HepG2 (cell line): ENCODE measurements around the gene EHD4. TPM values are rescaled to one million over a fixed set of nuclear protein-coding genes. Genes with fewer than 3 reads are reported as not detected.

Experiments used
- ATAC-seq: fragments of 200-7000 bp; cut with Tn5 transposase; 3 replicates; pipeline ENCODE4 v1.9.1; 2020; ENCODE audit warnings: mild to moderate bottlenecking, moderate library complexity
- BruUV-seq: library from RNA; stranded (reverse); fragments of 400-500 nt; replicated peaks from 2 replicates; lab custom pipeline; 2021; lab: Mats Ljungman, UMichigan
- CTCF ChIA-PET: fragments of 300-600 bp; formaldehyde crosslinking; extraction: SDS; loops from one replicate; lab custom pipeline; 2021; ENCODE audit warnings: low total read pairs, inconsistent platforms, low intra/inter-chr PET ratio; lab: Yijun Ruan, JAX
- POLR2A ChIA-PET: fragments of 350-600 bp; sonication (Branson Sonifier 250); formaldehyde crosslinking; loops from one replicate; lab custom pipeline; 2020; ENCODE audit warnings: antibody characterized with exemption, inconsistent platforms; lab: Yijun Ruan, JAX
- DNase-seq: peaks from one replicate; pipeline ENCODE4 v3.0.0-alpha.2; 2015; ENCODE audit warnings: low spot score
- FAIRE-seq: peaks from 3 replicates; lab custom pipeline; 2011; peaks lifted over from hg19 to GRCh38; lab: Jason Lieb, UNC
- H2AFZ ChIP-seq: one replicate; pipeline ENCODE4 v1.6.1; 2011; ENCODE audit warnings: low read length, inconsistent platforms
- H3K27ac ChIP-seq: fragments of 300-600 bp; 3 replicates; pipeline ENCODE4 v1.8.0; 2011; ENCODE audit warnings: mixed run types, mild to moderate bottlenecking, mixed read lengths, low read length, inconsistent platforms; ENCODE audit not compliant: insufficient read depth; ENCODE audit errors: extremely low read length
- H3K27me3 ChIP-seq, 2 experiments: fragments of 200-600 bp in 1 of 2; 2 replicates in 1 of 2; 3 replicates in 1 of 2; pipeline versions ENCODE4 v1.6.0 to v1.8.0; 2011; ENCODE audit warnings: low read length in 2 of 2, mild to moderate bottlenecking in 2 of 2, moderate library complexity in 2 of 2, inconsistent platforms in 1 of 2; ENCODE audit not compliant: insufficient read depth in 2 of 2, control insufficient read depth in 1 of 2
- H3K36me3 ChIP-seq, 2 experiments: fragments of 200-600 bp in 1 of 2; replicated peaks in 1 of 2; 2 replicates in 1 of 2; 3 replicates in 1 of 2; pipeline versions ENCODE4 v1.5.1 to v1.8.0; 2011; ENCODE audit warnings: low read length in 2 of 2, inconsistent platforms in 1 of 2; ENCODE audit not compliant: insufficient read depth in 2 of 2, control insufficient read depth in 1 of 2
- H3K4me1 ChIP-seq: 2 replicates; pipeline ENCODE4 v1.5.1; 2012; ENCODE audit warnings: low read length, inconsistent platforms; ENCODE audit not compliant: insufficient read depth
- H3K4me2 ChIP-seq: 2 replicates; pipeline ENCODE4 v1.6.0; 2011; ENCODE audit warnings: low read depth, low read length, inconsistent platforms
- H3K4me3 ChIP-seq, 3 experiments: fragments of 200-600 bp in 1 of 3; sonication (generic), shearing (Covaris generic) in 1 of 3; replicated peaks in 1 of 3; 2 replicates each; pipeline ENCODE4 v1.5.1; 2011 to 2016; ENCODE audit warnings: low read length in 3 of 3, inconsistent platforms in 2 of 3, low read depth in 2 of 3, mild to moderate bottlenecking in 2 of 3, control low read depth in 1 of 3, mixed read lengths in 1 of 3; ENCODE audit not compliant: insufficient read depth in 1 of 3
- H3K79me2 ChIP-seq: one replicate; pipeline ENCODE4 v1.6.1; 2011; ENCODE audit warnings: low read length, inconsistent platforms; ENCODE audit not compliant: insufficient read depth
- H3K9ac ChIP-seq: 2 replicates; pipeline ENCODE4 v1.6.0; 2011; ENCODE audit warnings: mild to moderate bottlenecking, low read depth, low read length, inconsistent platforms; ENCODE audit not compliant: insufficient read depth
- H3K9me3 ChIP-seq: 2 replicates; pipeline ENCODE4 v1.5.1; 2012; ENCODE audit warnings: mild to moderate bottlenecking, low read length
- H4K20me1 ChIP-seq: 2 replicates; pipeline ENCODE4 v1.6.0; 2011; ENCODE audit warnings: inconsistent platforms, mild to moderate bottlenecking, low read length, moderate library complexity; ENCODE audit not compliant: insufficient read depth
- ATF4 ChIP-seq, 2 experiments: fragments of 450-650 bp in 1 of 2; sonication (generic) in 1 of 2; formaldehyde crosslinking; IDR thresholded peaks; 2 replicates each; pipeline versions ENCODE4 v1.5.0 to v1.8.0; 2020 to 2022; ENCODE audit warnings: mild to moderate bottlenecking in 1 of 2, missing genetic modification reagents in 1 of 2
- ATF6 ChIP-seq: sonication (generic); formaldehyde crosslinking; conservative IDR thresholded peaks from 2 replicates; pipeline ENCODE4 v1.4.0; 2020; ENCODE audit warnings: missing genetic modification reagents
- CBX1 ChIP-seq: IDR thresholded peaks from one replicate; pipeline ENCODE4 v1.6.1; 2016; ENCODE audit warnings: antibody characterized with exemption, low read depth
- ESRRA ChIP-seq: sonication (generic); formaldehyde crosslinking; IDR thresholded peaks from 2 replicates; pipeline ENCODE4 v1.5.1; 2020; ENCODE audit warnings: mild to moderate bottlenecking, low read depth, missing genetic modification reagents
- HIVEP1 ChIP-seq: sonication (generic); formaldehyde crosslinking; IDR thresholded peaks from 2 replicates; pipeline ENCODE4 v1.4.0; 2020; ENCODE audit warnings: mild to moderate bottlenecking, missing genetic modification reagents
- HNF1A ChIP-seq, 2 experiments: sonication (generic) in 1 of 2; formaldehyde crosslinking in 1 of 2; IDR thresholded peaks; 2 replicates each; pipeline versions ENCODE4 v1.4.0 to v1.6.1; 2016 to 2020; ENCODE audit warnings: borderline replicate concordance in 1 of 2, low read depth in 1 of 2, mild to moderate bottlenecking in 1 of 2, missing genetic modification reagents in 1 of 2
- IKZF1 ChIP-seq: fragments of 450-650 bp; IDR thresholded peaks from 2 replicates; pipeline ENCODE4 v1.7.1; 2016
- MAFF ChIP-seq: IDR thresholded peaks from 2 replicates; pipeline ENCODE4 v1.6.1; 2011; ENCODE audit warnings: low read depth, low read length, improper control_type of control experiment
- MAX ChIP-seq: IDR thresholded peaks from 2 replicates; pipeline ENCODE4 v1.6.1; 2012; ENCODE audit warnings: inconsistent platforms
- RXRB ChIP-seq: IDR thresholded peaks from 2 replicates; pipeline ENCODE4 v1.6.1; 2016; ENCODE audit warnings: borderline replicate concordance, missing genetic modification reagents, missing compliant biosample characterization
- SYNCRIP ChIP-seq: fragments of 200-400 bp; formaldehyde crosslinking; IDR thresholded peaks from 2 replicates; pipeline ENCODE4 v1.6.1; 2018; ENCODE audit warnings: mild to moderate bottlenecking, low read depth, low read length; ENCODE audit not compliant: insufficient read depth
- TMF1 ChIP-seq: sonication (generic); formaldehyde crosslinking; IDR thresholded peaks from 2 replicates; pipeline ENCODE4 v1.8.1; 2022; ENCODE audit warnings: low read depth, missing genetic modification reagents
- XBP1 ChIP-seq: sonication (generic); formaldehyde crosslinking; IDR thresholded peaks from 2 replicates; pipeline ENCODE4 v1.5.0; 2020; ENCODE audit warnings: missing genetic modification reagents
- ZMAT3 ChIP-seq: sonication (generic); formaldehyde crosslinking; conservative IDR thresholded peaks from 2 replicates; pipeline ENCODE4 v1.7.0; 2021; ENCODE audit warnings: missing genetic modification reagents
- ZMYM3 ChIP-seq: sonication (generic); formaldehyde crosslinking; IDR thresholded peaks from 2 replicates; pipeline ENCODE4 v1.5.1; 2020; ENCODE audit warnings: mild to moderate bottlenecking, missing genetic modification reagents
- ZNF263 ChIP-seq: sonication (generic); formaldehyde crosslinking; IDR thresholded peaks from 2 replicates; pipeline ENCODE4 v1.4.0; 2020; ENCODE audit warnings: missing genetic modification reagents
- ZNF326 ChIP-seq: sonication (generic); formaldehyde crosslinking; IDR thresholded peaks from 2 replicates; pipeline ENCODE4 v1.4.0; 2020; ENCODE audit warnings: missing genetic modification reagents, borderline replicate concordance
- ZNF496 ChIP-seq: sonication (generic); formaldehyde crosslinking; IDR thresholded peaks from 2 replicates; pipeline ENCODE4 v1.8.1; 2023; ENCODE audit warnings: mild to moderate bottlenecking, moderate library complexity, missing genetic modification reagents; ENCODE audit not compliant: insufficient replicate concordance
- WGBS: methylation state at CpG from one replicate; pipeline ENCODE4 v1.1.6; 2017; ENCODE audit warnings: low lambda C conversion rate; 5-methylcytosine and 5-hydroxymethylcytosine counted together
- in situ Hi-C: cut with HindIII; loops from 2 replicates; pipeline ENCODE4 v1.10.0; 2017; ENCODE audit warnings: low pct_unique_long_range_greater_than_20kb; ENCODE audit not compliant: extremely low pct_ligation_motif_present
- intact Hi-C: fragments of 100-400 bp; cut with micrococcal nuclease; formaldehyde crosslinking; loops from one replicate; pipeline ENCODE4 v1.10.0; 2022; ENCODE audit not compliant: unreplicated experiment
- polyA plus RNA-seq, 8 experiments: library from polyadenylated mRNA; depleted of rRNA in 3 of 8; stranded (reverse) in 7 of 8; unstranded in 1 of 8; fragments of >200 nt; fragmentation: Illumina TruSeq in 4 of 8; extraction: Trizol in 4 of 8; gene quantifications; 2 replicates each; pipeline versions ENCODE4 v1.2.1 to v1.2.3, GENCODE V29; 2011 to 2016; ENCODE audit warnings: low read depth in 4 of 8, missing spikeins in 1 of 8, mixed read lengths in 1 of 8; ENCODE audit not compliant: insufficient read depth in 1 of 8
- total RNA-seq, 5 experiments: library from RNA; depleted of rRNA; stranded (reverse); fragments of >200 nt; fragmentation: Illumina TruSeq; extraction: Trizol; gene quantifications; 2 replicates each; pipeline ENCODE4 v1.2.3, GENCODE V29; 2016; ENCODE audit warnings: low read depth in 1 of 5

The EHD4 gene
- total and polyA plus RNA-seq, 2 of the 13 experiments (the other 11 are each of a cell fraction or from before 2014, with no cell fraction given) = 3.1 to 4.8 TPM

GRCh38 chr15:42016971-42017370 lies 44.6 kb upstream of the EHD4 start (continued):
- TF ChIP-seq ATF4 (CRISPR knock-in tag; IDR thresholded peaks at IDR 0.05) = no peak
- no peak for TF ChIP-seq RXRB (CRISPR knock-in tag)
- no peak for TF ChIP-seq ZMYM3 (CRISPR knock-in tag)
- no peak for TF ChIP-seq MAFF
- TF ChIP-seq CBX1 = no peak
- TF ChIP-seq IKZF1 = no peak
- no peak for TF ChIP-seq XBP1 (CRISPR knock-in tag)

- H3K79me2 ChIP-seq = no peaks in the 10 kb centered on the region
- WGBS = 79% methylated on average over 3 of the region's 4 CpGs
- peaks cover 9% of the 10 kb centered on the region for H3K4me1 ChIP-seq
- in situ Hi-C loops (no loop called here), intact Hi-C loops (no loop called here)
- POLR2A ChIA-PET = no interaction called here
- no TSS peak for BruUV-seq
- no peak overlapping the region for H3K4me2 ChIP-seq
- no peak overlapping the region for H3K4me3 ChIP-seq
- CTCF ChIA-PET = no interaction called here
- no peak overlapping the region for H3K9ac ChIP-seq
- H2AFZ ChIP-seq = no peak overlapping the region
- no peak for ATAC-seq
- H3K36me3 ChIP-seq = no peaks in the 10 kb centered on the region
- H4K20me1 ChIP-seq = no peaks in the 10 kb centered on the region
- H3K27ac ChIP-seq = no peak overlapping the region
- peaks cover 3 to 16% of the 10 kb centered on the region in 2 experiments; a peak in 4 of 5 replicates for H3K27me3 ChIP-seq
- no peak for FAIRE-seq
- H3K9me3 ChIP-seq = no peaks in the 10 kb centered on the region
- no peak for DNase-seq
- TF ChIP-seq MAX = no peak
- no peak for TF ChIP-seq SYNCRIP
- TF ChIP-seq TMF1 (CRISPR knock-in tag) = no peak
- TF ChIP-seq ZNF263 (CRISPR knock-in tag) = no peak
- TF ChIP-seq ATF6 = no peak
- no peak for TF ChIP-seq HNF1A (IDR thresholded peaks at IDR 0.05; ENCODE audit: low read depth)
- TF ChIP-seq HNF1A (CRISPR knock-in tag; IDR thresholded peaks at IDR 0.05; ENCODE audit: borderline replicate concordance) = no peak
- no peak for TF ChIP-seq ZMAT3
- no peak for TF ChIP-seq ZNF496 (CRISPR knock-in tag)
- TF ChIP-seq ZNF326 = no peak
- TF ChIP-seq HIVEP1 (CRISPR knock-in tag) = no peak
- no peak for TF ChIP-seq ESRRA
Measured at GRCh38 chr15:42014406-42014805, 42.0 kb upstream of the EHD4 start.
